Naive thymus-derived CD8-positive, alpha-beta T cell (primary cell): Measurements from ENCODE around the gene UGT8. TPM values are rescaled to one million over a fixed set of nuclear protein-coding genes. Genes with fewer than 3 reads are reported as not detected.

Experiments used
- ATAC-seq, 2 donors: fragments of 150-1000 bp; cut with Tn5 transposase in 1 of 2; sonication (Bioruptor Pico), chemical (Tn5 transposase) in 1 of 2; 1 replicate in 1 of 2; 2 replicates in 1 of 2; pipeline ENCODE4 v1.10.0; 2021; ENCODE audit warnings: mild to moderate bottlenecking in 2 of 2, moderate library complexity in 2 of 2
- POLR2A ChIA-PET: fragments of 350-600 bp; sonication (Branson Sonifier 250); formaldehyde crosslinking; loops from one replicate; lab custom pipeline; 2021; ENCODE audit warnings: antibody characterized with exemption; lab: Charles Lee
- DNase-seq, 10 donors: peaks; one replicate each; pipeline versions ENCODE4 v3.0.0 to v3.0.0-alpha.2; 2020 to 2022
- H3K27ac Mint-ChIP-seq, 10 donors: one replicate each; pipeline ENCODE4 v1.8.0; 2020 to 2022; ENCODE audit warnings: mild to moderate bottlenecking in 10 of 10, mixed read lengths in 10 of 10, moderate library complexity in 4 of 10, inconsistent platforms in 1 of 10
- H3K27me3 Mint-ChIP-seq, 5 donors: one replicate each; pipeline ENCODE4 v1.8.0; 2021 to 2022; ENCODE audit warnings: mixed read lengths in 5 of 5
- H3K36me3 Mint-ChIP-seq, 3 donors: one replicate each; pipeline ENCODE4 v1.8.0; 2020 to 2022; ENCODE audit warnings: mixed read lengths in 3 of 3, mild to moderate bottlenecking in 2 of 3, inconsistent platforms in 1 of 3
- H3K4me1 Mint-ChIP-seq, 4 donors: one replicate each; pipeline ENCODE4 v1.8.0; 2021 to 2022; ENCODE audit warnings: mixed read lengths in 4 of 4
- H3K4me3 Mint-ChIP-seq, 10 donors: one replicate each; pipeline ENCODE4 v1.8.0; 2020 to 2022; ENCODE audit warnings: mild to moderate bottlenecking in 10 of 10, mixed read lengths in 10 of 10, moderate library complexity in 6 of 10, inconsistent platforms in 1 of 10
- H3K9me3 Mint-ChIP-seq, 9 donors: one replicate each; pipeline ENCODE4 v1.8.0; 2020 to 2022; ENCODE audit warnings: mixed read lengths in 9 of 9, mild to moderate bottlenecking in 3 of 9, inconsistent platforms in 1 of 9, moderate library complexity in 1 of 9
- polyA plus RNA-seq, 3 donors: library from polyadenylated mRNA; unstranded; fragments of 300-500 nt; fragmentation: Illumina TruSeq; gene quantifications; one replicate each; pipeline ENCODE4 v1.2.3, GENCODE V29; 2021
- total RNA-seq, 8 experiments: library from RNA in 2 of 8; stranded (reverse) in 2 of 8; gene quantifications; one replicate each; pipeline ENCODE4 v1.2.3 and lab custom pipeline; 2021 to 2026

The UGT8 gene
- total and polyA plus RNA-seq, 5 experiments from 2014 or later = 0.60 to 0.93 TPM; not detected in 3

- Mint-ChIP-seq H3K4me1 (no peaks in the 10 kb centered on the region), H3K4me3 (no peak overlapping the region), H3K27me3 (peaks cover 0 to 15% (median 4%) of the 10 kb centered on the region in 5 donors), H3K36me3 (no peaks in the 10 kb centered on the region), H3K27ac (no peak overlapping the region), H3K9me3 (no peaks in the 10 kb centered on the region)
- POLR2A ChIA-PET = no interaction called here
- ATAC-seq (no peak), DNase-seq (no peak)
Observed at GRCh38 chr4:114674080-114674479, 75.5 kb downstream of the UGT8 start.

DNA sequence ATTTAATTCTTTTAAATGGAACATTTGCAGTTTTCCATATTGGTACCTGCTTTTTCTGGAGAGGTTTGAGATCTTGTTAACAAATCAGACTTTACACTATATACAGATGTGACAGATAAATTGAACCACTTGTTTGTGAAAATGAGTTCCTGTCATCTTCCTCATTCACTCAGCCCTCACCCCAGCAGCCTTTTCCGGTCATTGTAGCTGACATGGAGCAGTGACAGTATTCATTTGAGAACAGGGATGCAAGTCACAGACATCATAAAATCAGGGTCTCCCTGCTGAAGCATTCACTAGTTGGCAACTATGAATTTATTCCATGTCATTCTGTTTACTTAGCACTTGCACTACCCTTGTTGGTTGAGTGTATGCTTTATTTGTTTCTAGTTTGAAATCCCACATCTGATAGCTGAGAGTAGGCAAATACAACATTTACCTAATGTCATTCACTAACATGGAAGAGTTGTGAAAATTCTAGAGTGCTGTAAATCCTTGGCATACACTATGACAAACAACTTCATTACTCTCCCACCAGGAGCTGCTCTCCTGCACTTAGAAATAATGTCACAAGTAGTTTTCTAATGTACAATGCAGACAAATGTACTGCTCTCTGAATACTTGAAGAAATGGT, 78.9 kb downstream of the UGT8 start:
- DNase-seq (no peak), ATAC-seq (no peak)
- Mint-ChIP-seq H3K36me3 (no peaks in the 10 kb centered on the region), H3K4me1 (no peaks in the 10 kb centered on the region), H3K27me3 (peaks cover 2 to 11% (median 5%) of the 10 kb centered on the region in 5 donors), H3K27ac (no peak overlapping the region), H3K4me3 (no peak overlapping the region), H3K9me3 (no peaks in the 10 kb centered on the region)
- POLR2A ChIA-PET = no interaction called here

DNA sequence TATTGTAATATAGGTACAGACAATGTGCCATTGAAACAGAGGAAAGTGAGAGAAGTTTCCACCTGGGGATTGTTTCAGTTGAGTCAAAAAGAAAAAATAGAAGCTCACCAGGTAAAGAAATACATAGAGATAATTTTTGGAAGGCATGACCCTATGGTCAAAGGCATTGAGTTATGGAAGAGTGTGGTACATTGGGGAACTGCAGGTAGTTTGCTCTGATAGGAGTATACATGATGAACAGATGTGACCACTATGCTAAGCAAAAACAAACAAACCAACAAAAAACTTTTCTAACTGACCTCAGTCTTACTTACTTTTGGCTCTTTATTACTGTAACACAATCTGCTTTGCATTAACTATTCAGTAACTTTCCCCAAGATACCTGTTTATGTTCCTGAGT, 85.9 kb downstream of the UGT8 start:
- no peaks in the 10 kb centered on the region for H3K9me3 Mint-ChIP-seq
- no peaks in the 10 kb centered on the region for H3K36me3 Mint-ChIP-seq
- no peak for ATAC-seq
- DNase-seq = no peak
- H3K27ac Mint-ChIP-seq = no peak overlapping the region
- no peaks in the 10 kb centered on the region for H3K4me1 Mint-ChIP-seq
- no peak overlapping the region for H3K4me3 Mint-ChIP-seq
- H3K27me3 Mint-ChIP-seq = peaks cover 6 to 37% (median 10%) of the 10 kb centered on the region in 5 donors
- POLR2A ChIA-PET = no interaction called here

DNA sequence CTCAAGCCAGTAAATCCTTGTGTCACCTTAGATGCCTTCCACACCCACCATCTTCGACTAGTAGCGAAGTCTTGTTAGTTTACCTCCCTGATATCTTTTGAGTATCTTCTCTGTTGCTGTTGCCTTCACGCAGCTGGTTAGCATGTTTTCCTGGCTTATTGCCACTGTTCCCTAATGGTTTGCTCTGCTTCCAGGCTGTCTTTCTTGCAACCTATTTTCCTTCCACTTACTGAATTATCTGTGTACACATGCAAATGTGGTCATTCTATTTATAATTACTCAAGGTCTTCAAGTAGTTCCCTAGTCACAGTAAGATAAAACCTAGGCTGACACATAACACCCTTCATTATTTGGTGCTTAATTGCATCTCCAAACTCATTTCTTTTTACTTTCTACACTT, 89.5 kb downstream of the UGT8 start:
- ATAC-seq = no peak
- H3K27ac Mint-ChIP-seq = no peak overlapping the region
- no peak overlapping the region for H3K4me3 Mint-ChIP-seq
- H3K27me3 Mint-ChIP-seq = peaks cover 8 to 27% (median 9%) of the 10 kb centered on the region in 5 donors
- POLR2A ChIA-PET = no interaction called here
- no peaks in the 10 kb centered on the region for H3K9me3 Mint-ChIP-seq
- no peak for DNase-seq
- no peaks in the 10 kb centered on the region for H3K36me3 Mint-ChIP-seq
- H3K4me1 Mint-ChIP-seq = no peaks in the 10 kb centered on the region

GRCh38 chr4:114690571-114690970, 92.0 kb downstream of the UGT8 start:
- Mint-ChIP-seq H3K27me3 (peaks cover 7 to 27% (median 10%) of the 10 kb centered on the region in 5 donors), H3K27ac (no peak overlapping the region), H3K4me3 (no peak overlapping the region), H3K4me1 (no peaks in the 10 kb centered on the region), H3K36me3 (no peaks in the 10 kb centered on the region), H3K9me3 (no peaks in the 10 kb centered on the region)
- POLR2A ChIA-PET = no interaction called here
- DNase-seq = no peak
- no peak for ATAC-seq

GRCh38 chr4:114691865-114692264, 93.3 kb downstream of the UGT8 start:
- H3K4me1 Mint-ChIP-seq = no peaks in the 10 kb centered on the region
- H3K4me3 Mint-ChIP-seq = no peak overlapping the region
- POLR2A ChIA-PET = no interaction called here
- peaks cover 6 to 24% (median 10%) of the 10 kb centered on the region in 5 donors for H3K27me3 Mint-ChIP-seq
- DNase-seq (no peak), ATAC-seq (no peak)
- no peaks in the 10 kb centered on the region for H3K9me3 Mint-ChIP-seq
- H3K36me3 Mint-ChIP-seq = no peaks in the 10 kb centered on the region
- no peak overlapping the region for H3K27ac Mint-ChIP-seq

DNA sequence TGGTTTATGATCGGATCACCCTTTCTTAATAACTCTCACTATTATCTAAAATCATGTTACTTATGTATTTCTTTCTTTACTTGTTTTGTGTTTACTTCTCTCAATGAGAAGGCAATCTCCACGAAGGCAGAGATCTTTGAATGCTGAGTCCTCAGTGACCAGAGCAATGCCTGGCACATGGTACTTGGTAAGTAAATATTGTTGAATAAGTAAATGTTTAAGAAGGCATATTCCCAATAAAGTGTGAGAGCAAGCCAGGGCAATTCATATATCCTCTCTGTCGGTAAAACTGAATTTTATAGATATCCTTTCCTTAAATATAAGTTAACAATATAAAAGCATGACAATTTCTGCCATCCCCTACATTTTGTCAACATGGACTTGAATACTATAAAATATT, 94.4 kb downstream of the UGT8 start:
- Mint-ChIP-seq H3K27ac (no peak overlapping the region), H3K4me3 (no peak overlapping the region), H3K9me3 (no peaks in the 10 kb centered on the region), H3K36me3 (no peaks in the 10 kb centered on the region), H3K27me3 (peaks cover 6 to 13% (median 10%) of the 10 kb centered on the region in 5 donors), H3K4me1 (no peaks in the 10 kb centered on the region)
- POLR2A ChIA-PET = no interaction called here
- ATAC-seq = no peak
- no peak for DNase-seq

- H3K9me3 Mint-ChIP-seq = no peaks in the 10 kb centered on the region
- H3K27me3 Mint-ChIP-seq = peaks cover 0 to 7% (median 4%) of the 10 kb centered on the region in 5 donors
- H3K4me3 Mint-ChIP-seq = no peak overlapping the region
- DNase-seq (peak in 3 of 10 donors; percentile 13 to 27 (median 16)), ATAC-seq (no peak)
- POLR2A ChIA-PET = no interaction called here
- no peak overlapping the region for H3K27ac Mint-ChIP-seq
- no peaks in the 10 kb centered on the region for H3K36me3 Mint-ChIP-seq
- H3K4me1 Mint-ChIP-seq = no peaks in the 10 kb centered on the region
Observed at GRCh38 chr4:114694770-114695169, 96.2 kb downstream of the UGT8 start.

- DNase-seq (no peak), ATAC-seq (no peak)
- POLR2A ChIA-PET = no interaction called here
- H3K4me1 Mint-ChIP-seq = no peaks in the 10 kb centered on the region
- H3K27me3 Mint-ChIP-seq = peaks cover 0 to 7% (median 3%) of the 10 kb centered on the region in 5 donors
- H3K4me3 Mint-ChIP-seq = no peak overlapping the region
- no peaks in the 10 kb centered on the region for H3K36me3 Mint-ChIP-seq
- no peak overlapping the region for H3K27ac Mint-ChIP-seq
- H3K9me3 Mint-ChIP-seq = no peaks in the 10 kb centered on the region
Observed at GRCh38 chr4:114698231-114698630, 99.6 kb downstream of the UGT8 start.

- Mint-ChIP-seq H3K27ac (no peak overlapping the region), H3K4me1 (no peaks in the 10 kb centered on the region), H3K9me3 (no peaks in the 10 kb centered on the region), H3K27me3 (peaks cover 0 to 8% (median 3%) of the 10 kb centered on the region in 5 donors), H3K4me3 (no peak overlapping the region), H3K36me3 (no peaks in the 10 kb centered on the region)
- ATAC-seq (no peak), DNase-seq (no peak)
- POLR2A ChIA-PET = no interaction called here
Observed at GRCh38 chr4:114701491-114701890, 102.9 kb downstream of the UGT8 start.

DNA sequence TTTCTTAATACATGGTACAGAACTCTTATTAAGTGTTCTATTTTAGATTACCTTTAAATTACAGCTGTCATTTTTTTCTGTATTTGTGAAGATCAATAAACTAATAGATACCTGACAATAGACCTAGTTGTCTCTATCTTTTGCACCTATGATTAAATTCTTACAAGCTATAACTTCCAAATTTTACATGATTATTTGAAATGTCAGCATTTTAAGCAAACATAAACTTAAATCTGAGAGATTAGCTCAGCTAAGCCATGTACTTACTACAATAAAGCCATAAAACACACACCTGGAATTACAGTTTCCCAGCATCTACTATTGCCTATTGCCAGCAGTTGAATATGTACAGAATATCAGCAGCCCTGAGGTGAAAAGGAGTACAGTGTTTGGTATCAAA, 118.8 kb downstream of the UGT8 start:
- H3K9me3 Mint-ChIP-seq = no peaks in the 10 kb centered on the region
- no peaks in the 10 kb centered on the region for H3K4me1 Mint-ChIP-seq
- POLR2A ChIA-PET = no interaction called here
- peaks cover 2 to 13% (median 8%) of the 10 kb centered on the region in 5 donors for H3K27me3 Mint-ChIP-seq
- no peak overlapping the region for H3K4me3 Mint-ChIP-seq
- no peak for DNase-seq
- no peaks in the 10 kb centered on the region for H3K36me3 Mint-ChIP-seq
- ATAC-seq = no peak
- H3K27ac Mint-ChIP-seq = no peak overlapping the region

- peaks cover 0 to 13% (median 3%) of the 10 kb centered on the region in 5 donors for H3K27me3 Mint-ChIP-seq
- H3K9me3 Mint-ChIP-seq = no peaks in the 10 kb centered on the region
- no peak overlapping the region for H3K27ac Mint-ChIP-seq
- POLR2A ChIA-PET = no interaction called here
- DNase-seq (no peak), ATAC-seq (no peak)
- no peak overlapping the region for H3K4me3 Mint-ChIP-seq
- no peaks in the 10 kb centered on the region for H3K36me3 Mint-ChIP-seq
- H3K4me1 Mint-ChIP-seq = no peaks in the 10 kb centered on the region
Observed at GRCh38 chr4:114725066-114725465, 126.5 kb downstream of the UGT8 start.

DNA sequence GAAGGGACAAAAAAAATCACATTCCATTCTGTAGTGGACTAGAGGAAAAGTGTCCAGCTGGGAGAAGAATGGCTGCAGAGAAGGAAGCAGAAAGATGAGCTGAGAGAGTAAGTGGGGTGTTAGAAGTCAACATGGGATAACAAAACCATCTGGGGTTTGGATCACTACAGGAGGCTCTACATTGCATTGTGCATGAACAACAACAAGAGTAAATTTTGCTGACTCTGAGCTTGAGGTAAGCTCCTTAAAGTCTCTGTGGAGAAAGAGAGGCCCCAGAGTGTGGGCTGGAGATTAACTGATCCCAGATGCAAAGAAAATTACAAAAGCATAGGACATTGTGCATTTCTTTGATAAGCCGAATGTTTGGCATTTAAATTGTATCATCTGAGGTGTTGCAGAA, 128.9 kb downstream of the UGT8 start:
- H3K9me3 Mint-ChIP-seq = no peaks in the 10 kb centered on the region
- no peaks in the 10 kb centered on the region for H3K4me1 Mint-ChIP-seq
- no peak for DNase-seq
- H3K27ac Mint-ChIP-seq = no peak overlapping the region
- ATAC-seq = no peak
- no peaks in the 10 kb centered on the region for H3K36me3 Mint-ChIP-seq
- no peak overlapping the region for H3K4me3 Mint-ChIP-seq
- POLR2A ChIA-PET = no interaction called here
- peaks cover 0 to 13% (median 4%) of the 10 kb centered on the region in 5 donors for H3K27me3 Mint-ChIP-seq
